ENCODE results near the gene STAC. TPM values are rescaled to one million over a fixed set of nuclear protein-coding genes. Genes with fewer than 3 reads are reported as not detected.

The STAC gene
- 11.7 and 31.0 TPM in 2 replicates for total RNA-seq

GRCh38 chr3:36380221-36381031, at the start of gene STAC:
TSS of gene STAC (plus strand) at chr3:36380504. CDS start at chr3:36380644, 140 bp downstream.

